Activated gamma-delta T cell (primary cell): Measurements from ENCODE around the gene TMEM175.
"Not testable (repeated sequence)": the region's sequence is repeated elsewhere in the genome, so short reads cannot be mapped to it uniquely, and the experiment has no call there.

Source experiments
- DNase-seq: peaks from one replicate; lab custom pipeline; 2025; lab: John Stamatoyannopoulos, UW

Gene TMEM175

DNA sequence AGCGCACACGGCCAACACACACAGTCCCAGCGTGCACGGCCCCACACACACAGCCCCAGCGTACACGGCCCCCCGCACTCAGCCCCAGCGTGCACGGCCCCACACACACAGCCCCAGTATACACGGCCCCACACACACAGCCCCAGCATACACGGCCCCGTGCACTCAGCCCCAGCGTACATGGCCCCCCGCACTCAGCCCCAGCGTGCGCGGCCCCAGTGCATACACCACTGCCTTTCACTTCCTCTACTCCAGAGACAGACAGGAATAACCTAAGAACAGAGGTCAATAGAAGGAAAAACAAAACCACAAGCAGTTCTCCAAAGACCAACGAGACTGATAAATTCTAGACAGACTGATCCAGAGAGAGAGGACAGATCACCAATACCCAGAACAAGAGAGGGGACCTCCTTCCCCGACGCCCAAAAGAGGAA, 17.2 kb upstream of the TMEM175 start:
- no peak for DNase-seq

DNA sequence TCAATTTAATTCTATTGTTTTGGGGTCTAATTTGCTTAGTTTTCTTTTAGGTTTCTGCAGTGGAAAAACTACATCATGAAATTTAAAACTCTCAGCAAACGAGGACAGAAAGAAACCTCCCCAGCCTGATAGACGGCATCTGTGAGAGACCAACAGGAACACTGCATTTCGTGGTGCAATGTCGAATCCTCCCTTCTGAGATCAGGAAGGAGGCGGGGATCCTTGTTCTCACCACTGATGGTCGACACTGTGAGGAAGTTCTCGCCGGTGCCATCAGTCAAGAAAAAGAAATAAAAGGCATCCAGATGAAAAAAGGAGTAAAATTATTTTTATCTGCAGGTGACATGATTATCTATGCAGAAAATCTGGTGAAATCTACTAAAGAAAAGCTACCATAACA, 16.7 kb upstream of the TMEM175 start:
- DNase-seq: no peak

DNA sequence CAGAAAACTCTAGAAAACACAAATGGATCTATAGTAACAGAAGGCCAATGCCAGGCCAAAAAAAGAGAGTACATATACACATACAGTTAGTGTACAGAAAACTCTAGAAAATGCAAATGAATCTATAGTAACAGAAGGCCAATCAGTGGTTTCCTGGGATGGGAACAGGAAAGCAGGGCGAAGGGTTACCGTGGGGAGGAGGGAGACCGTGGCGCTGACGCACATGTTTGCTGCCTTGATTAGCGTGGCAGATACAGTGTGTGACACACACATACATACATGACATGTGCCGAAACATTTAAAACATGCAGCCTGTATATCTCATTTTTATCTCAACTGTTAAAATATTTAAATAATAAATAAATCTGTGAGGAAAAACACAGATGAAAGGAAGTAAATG, 14.8 kb upstream of the TMEM175 start:
- no peak for DNase-seq

DNA sequence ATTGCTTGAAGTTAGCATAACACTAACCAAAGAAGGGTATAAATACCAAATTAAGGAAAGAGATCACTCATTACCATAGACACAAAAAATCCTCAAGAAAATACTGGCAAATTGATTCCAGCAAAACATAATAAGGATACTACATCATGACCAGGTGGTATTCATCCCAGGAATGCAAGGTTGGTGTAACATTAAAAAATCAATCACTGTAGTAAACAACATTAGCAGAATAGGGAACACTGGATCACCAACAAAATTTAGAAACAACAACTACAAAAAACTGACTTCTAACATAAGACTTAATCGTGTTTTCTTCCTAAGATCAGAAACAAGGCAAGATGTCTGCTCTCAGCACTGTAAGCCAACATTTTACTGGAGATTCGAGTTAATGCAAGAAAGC, 14.3 kb upstream of the TMEM175 start:
- DNase-seq: no peak

DNA sequence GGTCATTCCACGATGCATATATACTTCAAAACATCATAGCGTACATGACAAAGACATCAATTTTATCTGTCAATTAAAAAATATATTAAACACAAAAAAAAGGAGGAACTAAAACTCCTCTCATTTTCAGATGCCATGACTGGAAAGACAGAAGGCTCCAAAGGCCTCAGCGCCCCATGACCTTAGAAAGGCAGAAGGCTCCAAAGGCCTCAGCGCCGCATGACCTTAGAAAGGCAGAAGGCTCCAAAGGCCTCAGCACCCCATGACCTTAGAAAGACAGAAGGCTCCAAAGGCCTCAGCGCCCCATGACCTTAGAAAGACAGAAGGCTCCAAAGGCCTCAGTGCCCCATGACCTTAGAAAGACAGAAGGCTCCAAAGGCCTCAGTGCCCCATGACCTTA, 13.7 kb upstream of the TMEM175 start:
- not testable (repeated sequence) for DNase-seq

DNA sequence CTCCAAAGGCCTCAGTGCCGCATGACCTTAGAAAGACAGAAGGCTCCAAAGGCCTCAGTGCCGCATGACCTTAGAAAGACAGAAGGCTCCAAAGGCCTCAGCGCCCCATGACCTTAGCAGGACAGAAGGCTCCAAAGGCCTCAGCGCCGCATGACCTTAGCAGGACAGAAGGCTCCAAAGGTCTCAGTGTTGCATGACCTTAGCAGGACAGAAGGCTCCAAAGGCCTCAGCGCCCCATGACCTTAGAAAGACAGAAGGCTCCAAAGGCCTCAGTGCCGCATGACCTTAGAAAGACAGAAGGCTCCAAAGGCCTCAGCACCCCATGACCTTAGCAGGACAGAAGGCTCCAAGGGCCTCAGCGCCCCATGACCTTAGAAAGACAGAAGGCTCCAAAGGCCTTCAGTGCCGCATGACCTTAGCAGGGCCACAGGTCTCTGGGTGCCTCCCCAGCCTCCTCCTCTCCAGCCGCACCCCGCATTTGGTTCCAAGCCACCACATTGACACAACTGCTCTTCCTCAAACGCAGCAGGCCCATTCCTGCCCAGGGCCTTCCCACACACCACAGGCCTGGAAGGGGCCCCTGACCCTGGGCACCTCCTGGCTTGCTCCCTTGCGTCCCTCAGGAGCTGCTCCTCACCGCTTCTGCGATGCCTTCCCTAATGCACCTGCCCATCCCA, 13.1 kb upstream of the TMEM175 start:
- not testable (repeated sequence) for DNase-seq

DNA sequence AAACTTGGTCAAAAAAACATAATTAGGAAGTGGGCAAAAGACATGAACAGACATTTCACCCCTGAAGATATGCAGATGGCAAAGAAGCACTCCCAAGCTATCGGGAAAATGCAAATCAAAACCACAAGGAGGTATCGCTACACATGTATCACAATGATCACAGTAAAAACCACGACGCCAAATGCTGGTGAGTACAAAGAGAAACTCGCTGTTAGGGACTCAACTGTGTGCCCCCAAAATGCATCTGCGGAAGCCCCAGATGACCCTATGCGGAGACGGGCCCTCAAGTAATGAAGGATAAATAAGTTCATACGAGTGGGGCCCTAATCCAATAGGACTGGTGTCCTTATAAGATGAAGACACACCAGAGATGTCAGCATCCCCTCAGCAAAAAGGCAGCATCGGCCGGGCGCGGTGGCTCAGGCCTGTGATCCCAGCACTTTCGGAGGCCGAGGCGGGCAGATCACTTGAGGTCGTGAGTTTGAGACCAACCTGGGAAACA, 10.4 kb upstream of the TMEM175 start:
- no peak for DNase-seq

DNA sequence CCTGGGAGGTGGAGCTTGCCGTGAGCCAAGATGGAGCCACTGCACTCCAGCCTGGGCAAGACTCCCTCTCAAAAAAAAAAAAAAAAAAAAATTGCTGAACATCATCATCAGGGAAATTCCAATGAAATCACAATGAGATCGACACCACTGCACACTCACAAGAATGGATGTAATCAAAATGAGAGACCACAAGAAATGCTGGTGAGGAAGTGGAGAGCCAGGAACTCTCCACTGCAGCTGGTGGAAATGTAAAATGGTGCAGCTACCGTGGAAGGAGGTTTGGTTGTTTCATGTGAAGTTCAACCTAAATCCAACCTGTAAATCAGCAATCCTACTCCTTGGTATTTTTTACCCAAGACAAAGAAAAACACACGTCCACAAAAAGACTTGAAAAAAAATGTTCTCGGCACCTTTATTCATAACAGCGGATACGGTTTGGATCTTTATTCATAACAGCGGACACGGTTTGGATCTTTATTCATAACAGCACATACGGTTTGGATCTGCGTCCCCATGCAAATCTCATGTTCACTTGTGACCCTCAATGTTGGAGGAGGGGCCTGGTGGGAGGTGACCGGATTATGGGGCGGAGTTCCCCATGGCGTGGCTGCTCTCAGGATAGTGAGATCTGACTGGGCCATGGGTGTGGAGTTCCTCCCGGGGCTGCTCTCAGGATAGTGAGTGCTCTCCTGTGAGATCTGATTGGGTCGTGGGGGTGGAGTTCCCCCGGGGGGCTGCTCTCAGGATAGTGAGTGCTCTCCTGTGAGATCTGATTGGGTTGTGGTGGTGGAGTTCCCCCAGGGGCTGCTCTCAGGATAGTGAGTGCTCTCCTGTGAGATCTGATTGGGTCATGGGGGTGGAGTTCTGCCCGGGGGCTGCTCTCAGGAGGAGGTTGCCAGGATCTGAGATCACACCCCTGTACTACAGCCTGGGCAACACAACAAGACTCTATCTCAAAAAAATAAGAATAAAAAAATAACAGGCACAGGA, 7.9 kb upstream of the TMEM175 start:
- DNase-seq: no peak

DNA sequence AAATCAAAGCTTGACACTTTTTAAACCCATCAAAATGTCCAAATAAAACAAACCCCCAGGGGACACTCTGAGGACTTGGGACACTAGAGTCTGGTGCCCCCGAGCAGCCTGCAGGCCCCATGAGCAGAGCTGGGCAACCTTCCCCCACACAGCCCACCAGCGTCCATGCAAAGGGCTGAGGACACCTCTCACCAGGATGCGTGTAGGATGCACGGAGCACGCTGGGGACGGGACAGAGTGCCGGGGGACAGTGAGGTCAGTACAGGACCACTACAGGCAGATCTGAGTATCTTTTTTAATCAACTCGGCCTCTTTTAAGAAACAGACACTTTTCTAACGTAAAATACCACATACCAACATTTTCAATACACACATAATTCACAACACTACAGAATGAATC, 7.1 kb upstream of the TMEM175 start:
- DNase-seq: no peak

DNA sequence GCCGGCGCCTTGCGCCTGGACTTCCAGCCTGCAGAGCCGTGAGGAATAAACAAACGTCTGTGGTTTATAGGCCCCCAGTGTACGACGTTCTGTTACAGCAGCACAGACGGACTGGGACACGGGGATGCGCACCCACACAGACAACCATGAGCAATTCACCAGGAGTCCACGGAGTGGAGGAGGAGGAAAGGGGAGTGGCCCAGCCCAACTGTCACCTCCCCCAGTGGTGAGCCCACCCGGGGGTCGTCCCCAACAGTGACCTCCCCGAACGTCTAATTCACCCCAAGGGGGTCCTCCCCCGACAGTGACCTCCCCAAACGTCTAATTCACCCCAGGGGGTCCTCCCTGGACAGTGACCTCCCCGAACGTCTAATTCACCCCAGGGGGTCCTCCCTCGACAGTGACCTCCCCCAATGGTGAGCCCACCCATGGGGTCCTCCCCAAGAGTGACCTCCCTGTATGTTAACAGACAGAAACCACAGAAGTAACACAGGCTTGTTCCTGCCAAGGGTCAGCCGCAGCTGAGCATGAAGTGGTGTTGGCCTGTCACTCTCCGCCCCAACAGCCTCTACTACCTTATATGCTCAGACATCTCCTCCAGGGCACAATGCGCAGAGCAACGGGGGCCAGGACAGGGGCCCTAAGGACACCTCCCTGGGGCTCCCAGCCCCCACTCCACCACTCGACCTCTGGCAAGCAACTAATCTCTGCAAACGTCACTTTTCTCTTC, 6.3 kb upstream of the TMEM175 start:
- no peak for DNase-seq

DNA sequence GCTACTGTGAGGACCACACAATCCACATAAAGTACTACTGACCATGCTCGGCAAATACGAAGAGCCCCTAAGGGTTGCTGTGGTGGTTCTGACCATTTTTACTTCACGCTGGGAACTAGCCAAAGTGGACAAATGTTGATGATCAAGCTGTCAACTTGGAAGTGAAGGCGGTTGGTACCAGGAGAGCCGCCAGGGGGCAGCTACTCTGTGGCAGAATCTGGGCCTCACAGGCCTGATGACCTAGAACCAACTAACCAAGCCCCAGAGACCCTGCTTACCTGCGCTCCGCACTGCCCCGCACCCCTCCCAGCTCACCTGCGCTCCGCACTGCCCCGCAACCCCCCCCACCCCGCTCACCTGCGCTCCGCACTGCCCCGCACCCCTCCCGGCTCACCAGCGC, 5.7 kb upstream of the TMEM175 start:
- DNase-seq: no peak

DNA sequence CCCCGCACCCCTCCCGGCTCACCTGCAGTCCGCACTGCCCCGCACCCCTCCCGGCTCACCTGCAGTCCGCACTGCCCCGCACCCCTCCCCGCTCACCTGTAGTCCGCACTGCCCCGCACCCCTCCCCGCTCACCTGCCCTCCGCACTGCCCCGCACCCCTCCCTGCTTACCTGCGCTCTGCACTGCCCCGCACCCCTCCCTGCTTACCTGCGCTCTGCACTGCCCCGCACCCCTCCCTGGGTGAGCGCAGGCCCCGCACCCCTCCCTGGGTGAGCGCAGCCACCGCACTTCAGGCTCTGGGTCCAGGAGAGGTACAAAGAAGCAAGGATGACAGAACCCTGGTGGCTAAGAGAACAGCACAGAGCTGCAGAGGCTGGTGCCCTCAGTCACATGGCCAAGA, 4.7 kb upstream of the TMEM175 start:
- not testable (repeated sequence) for DNase-seq

DNA sequence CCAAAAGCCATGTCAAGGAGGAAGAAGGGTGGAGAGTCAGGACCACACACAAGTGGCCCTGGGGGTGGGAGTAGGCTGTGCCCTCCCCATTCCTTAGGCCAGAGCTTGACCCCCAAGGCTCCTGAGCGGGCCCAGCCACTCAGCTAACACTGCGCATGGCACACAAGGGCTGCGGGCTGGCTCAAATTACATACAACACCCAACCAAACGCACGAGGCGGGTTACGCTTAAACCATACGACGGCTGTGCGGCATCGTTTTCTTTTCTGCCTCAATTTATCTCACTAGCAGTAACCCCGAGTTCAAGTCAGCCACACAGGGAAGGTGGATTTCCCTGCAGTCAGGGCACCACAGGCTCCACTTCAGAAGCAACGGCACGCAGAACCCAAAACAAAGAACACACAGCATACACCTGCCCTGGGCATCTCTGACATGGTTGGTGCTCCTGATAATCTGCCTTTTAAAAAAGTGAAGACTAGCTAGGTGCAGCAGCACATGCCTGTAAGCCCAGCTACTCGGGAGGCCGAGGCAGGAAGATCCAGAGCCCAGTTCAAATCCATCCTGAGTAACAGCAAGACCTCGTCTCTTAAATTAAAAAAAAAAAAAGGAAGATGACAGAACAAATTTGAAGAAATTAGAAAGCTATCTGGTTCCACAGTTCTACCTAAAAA, 3.0 kb upstream of the TMEM175 start:
- DNase-seq: no peak

DNA sequence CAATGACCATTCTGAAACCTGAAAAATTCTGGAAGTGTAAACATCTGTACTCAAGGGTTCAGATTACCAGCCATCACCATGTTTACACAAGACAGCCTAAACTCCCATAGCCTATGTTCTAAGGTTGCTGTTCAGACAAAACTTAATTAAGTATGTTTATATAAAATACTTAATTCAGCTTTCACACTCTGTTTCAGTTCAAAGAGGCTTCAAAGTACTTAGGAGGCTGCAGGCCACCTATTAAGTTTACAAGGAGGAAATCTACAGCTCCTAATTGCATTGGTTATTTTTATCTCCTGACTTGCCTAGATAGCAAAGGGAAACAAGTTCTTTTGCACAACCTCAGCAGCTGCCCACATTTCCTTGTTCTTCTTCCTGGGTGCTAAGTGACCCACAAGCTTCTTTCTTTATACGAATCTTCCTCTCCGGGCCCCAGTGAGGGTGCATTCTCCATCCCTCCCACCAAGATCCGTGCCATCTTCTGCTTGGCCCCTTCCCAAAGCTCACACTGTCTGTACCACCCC, 2.2 kb upstream of the TMEM175 start:
- DNase-seq: no peak

DNA sequence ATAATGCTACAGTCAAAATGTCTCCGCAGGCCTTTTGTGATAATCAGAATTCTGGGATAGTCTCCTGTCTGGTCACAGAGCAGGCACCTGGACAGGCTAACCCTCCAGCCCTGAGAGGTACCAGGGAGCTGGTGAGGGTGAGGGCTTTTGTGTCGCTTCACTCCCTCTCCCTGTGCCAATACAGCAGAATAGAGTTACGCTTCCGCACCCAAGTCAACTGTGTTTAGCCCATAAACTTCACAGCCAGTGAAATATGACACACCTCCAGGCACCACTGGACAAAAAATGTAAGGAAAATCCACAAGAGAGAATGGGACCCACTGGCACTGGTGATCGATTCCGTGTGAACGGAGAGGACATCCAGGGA, 1.4 kb upstream of the TMEM175 start:
- DNase-seq: no peak

DNA sequence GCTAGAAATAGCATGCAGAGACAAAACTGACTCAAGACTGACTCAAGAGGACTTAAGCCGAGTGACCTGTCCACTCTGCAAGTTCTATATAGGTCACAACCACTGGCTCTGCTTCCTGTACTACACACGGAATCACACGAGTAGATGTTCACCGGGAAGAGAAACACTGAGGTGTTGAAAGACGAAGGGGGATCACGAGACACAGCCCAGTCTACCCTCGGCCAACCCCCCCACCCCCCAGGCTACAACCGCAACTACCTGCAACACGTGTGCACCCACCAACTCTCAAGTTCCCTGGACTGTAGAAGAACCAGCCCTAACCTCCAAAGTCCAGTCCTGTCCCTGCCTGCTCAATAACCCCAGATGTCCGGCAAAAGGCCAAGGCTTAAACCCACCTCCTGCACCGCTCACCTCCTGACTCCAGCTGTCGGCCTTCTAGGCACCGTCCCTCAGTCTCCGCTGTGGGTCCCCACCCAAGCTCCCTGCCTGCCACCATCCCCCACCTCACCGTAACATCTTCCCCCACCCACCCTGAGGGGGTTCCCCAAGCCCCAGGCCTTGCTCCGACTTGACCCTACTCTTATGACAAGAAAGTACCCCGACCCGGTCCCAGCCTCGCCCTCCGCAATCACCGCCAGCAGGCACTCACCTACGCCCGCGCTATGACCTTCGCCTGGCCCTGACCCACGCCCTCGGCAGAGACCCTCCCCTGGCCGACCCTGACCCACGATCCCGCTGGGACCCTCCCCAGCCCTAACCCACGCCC, 883 bp upstream of the TMEM175 start:
- peak; percentile 30 for DNase-seq

DNA sequence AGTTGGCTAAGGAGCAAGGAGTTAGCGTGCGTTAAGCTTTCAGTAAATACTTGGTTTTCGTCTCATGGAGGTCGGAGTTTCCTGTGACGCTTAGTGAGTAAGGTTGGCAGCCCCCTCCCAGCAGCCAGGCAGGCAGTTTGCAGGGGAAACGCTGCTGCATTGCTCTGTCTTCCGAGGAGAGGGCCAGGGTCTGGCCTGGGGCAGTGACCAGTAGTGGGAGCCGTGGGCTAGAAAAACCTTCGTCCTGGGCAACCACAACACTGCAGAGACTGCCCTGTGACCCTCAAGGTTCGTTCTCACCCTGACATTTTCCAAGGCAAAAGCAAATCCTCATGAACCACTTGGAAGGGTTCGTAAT, 432 bp downstream of the TMEM175 start:
- DNase-seq: no peak

DNA sequence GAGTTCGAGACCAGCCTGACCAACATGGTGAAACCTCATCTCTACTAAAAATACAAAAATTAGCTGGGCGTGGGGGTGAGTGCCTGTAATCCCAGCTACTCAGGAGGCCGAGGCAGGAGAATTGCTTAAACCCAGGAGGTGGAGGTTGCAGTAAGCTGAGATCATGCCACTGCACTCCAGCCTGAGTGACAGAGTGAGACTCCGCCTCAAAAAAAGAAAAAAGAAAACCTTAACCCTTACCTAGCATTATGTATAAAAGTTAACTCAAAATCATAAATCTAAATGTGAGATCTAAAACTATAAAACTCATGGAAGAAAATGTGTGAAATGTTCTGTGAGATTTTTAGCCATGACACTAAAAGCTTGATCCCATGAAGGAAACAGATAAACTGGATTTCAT, 7.2 kb downstream of the TMEM175 start:
- not testable (repeated sequence) for DNase-seq

DNA sequence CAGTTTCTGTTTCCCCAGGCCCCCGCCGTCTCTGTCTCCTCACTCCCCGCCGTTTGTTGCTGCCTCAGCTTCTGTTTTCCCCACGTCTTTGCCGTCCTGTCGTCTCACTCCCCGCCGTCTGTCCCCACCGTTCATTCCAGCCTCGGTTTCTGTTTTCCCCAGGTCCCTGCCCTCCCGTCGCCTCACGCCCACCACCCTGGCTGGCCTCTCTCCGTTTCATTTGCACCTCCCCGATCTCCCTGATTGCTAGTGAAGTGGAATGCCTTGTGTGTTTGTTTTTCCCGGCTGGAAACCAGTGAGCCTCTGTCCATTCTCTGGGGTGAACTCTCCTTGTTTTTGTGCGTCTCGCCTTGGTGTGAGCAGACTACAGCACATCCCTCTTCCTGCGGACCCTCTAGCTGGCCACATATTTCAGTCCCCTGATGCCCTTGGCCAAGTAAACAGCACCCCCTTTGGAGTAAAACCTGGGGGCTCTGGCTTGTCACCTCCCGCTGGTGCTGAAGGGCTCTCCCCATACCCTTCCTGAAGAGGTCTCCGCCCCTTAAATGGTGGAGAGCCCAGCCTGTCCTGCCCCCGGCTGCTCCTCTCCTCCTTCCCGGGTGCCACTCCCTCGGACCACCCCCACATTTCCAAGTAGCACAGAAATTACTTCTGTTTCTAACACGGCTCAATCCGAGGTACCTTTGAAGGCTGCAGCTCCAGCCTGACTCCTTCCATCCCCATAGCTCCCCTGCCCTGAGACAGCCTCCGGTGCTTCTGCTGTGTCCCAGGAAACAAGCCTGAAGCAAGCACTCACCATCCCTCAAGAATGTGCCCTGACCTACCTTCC, 13.2 kb downstream of the TMEM175 start:
- no peak for DNase-seq

DNA sequence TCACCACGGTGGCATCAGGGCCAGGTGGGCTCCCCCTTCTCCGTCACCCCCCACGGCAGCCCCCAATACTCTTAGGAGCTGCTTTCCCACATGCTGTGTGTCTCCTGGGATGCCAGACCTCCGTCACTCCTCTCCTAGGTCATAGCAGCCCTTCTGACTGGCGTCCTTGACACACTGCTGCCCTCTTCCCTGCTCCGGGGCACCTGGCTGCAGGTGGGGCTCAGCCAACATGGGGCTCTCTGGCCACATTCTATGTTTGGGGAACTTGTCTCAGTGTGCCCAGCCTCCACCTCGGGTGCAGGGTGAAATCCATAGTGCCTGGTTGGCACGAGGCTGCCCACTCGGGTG, 13.8 kb downstream of the TMEM175 start:
- DNase-seq: no peak
